Measurements from ENCODE around the gene ZC3H12A.

The ZC3H12A gene

DNA sequence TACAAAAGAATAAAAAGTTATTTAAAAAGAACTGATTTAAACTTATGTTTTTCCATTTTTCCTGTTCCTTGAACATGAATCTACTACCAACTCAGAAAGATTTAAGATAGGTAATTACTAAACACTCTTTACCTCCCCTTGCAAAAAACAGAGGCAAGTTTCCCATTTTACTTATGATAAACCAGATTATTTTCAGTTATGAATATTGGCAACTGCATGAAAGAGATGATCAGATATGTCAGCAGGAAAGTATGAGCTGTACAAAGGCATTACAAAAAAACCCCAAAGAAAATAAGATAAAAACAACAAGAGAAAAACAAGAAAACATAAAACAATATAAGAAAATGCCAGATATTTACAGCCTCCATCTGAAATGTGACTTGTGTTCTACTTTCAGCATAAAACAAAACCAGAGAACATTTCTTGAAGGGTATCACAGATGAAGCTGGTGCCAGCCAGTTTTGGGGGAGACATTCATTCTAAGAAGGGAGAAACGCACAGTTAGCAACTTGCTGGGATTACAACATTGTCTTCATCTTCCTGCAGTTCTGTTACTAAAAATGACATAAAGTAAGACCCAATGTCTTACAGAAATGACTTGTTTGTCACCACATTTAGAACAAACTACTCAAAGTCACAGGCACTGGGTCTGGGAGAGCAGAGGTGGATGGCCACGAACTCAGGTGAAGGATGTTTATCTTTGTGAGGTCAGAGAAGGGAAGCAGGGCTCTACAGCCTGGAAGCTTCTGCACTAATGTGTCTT is 19.1 kb downstream of the ZC3H12A start:
- ATAC-seq, result no peak
- no peak for TF ChIP-seq RARB (CRISPR knock-in tag; IDR thresholded peaks at IDR 0.05)
- no peak for TF ChIP-seq OSR1 (CRISPR knock-in tag; IDR thresholded peaks at IDR 0.05)
- no peak for TF ChIP-seq ZNF565 (CRISPR knock-in tag; conservative IDR thresholded peaks at IDR 0.05; ENCODE audit: low read depth)
- no peak for TF ChIP-seq ZFP30 (CRISPR knock-in tag; IDR thresholded peaks at IDR 0.05)
- no peak for TF ChIP-seq SNAI2 (CRISPR knock-in tag; IDR thresholded peaks at IDR 0.05)
- TF ChIP-seq, protein P1, sequence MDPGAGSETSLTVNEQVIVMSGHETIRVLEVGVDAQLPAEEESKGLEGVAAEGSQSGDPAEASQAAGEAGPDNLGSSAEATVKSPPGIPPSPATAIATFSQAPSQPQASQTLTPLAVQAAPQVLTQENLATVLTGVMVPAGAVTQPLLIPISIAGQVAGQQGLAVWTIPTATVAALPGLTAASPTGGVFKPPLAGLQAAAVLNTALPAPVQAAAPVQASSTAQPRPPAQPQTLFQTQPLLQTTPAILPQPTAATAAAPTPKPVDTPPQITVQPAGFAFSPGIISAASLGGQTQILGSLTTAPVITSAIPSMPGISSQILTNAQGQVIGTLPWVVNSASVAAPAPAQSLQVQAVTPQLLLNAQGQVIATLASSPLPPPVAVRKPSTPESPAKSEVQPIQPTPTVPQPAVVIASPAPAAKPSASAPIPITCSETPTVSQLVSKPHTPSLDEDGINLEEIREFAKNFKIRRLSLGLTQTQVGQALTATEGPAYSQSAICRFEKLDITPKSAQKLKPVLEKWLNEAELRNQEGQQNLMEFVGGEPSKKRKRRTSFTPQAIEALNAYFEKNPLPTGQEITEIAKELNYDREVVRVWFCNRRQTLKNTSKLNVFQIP (CRISPR knock-in tag; IDR thresholded peaks at IDR 0.05; ENCODE audit: borderline replicate concordance, low read depth), result no peak
- no peak for TF ChIP-seq ESRRG (CRISPR knock-in tag; IDR thresholded peaks at IDR 0.05)
- TF ChIP-seq, protein P2, sequence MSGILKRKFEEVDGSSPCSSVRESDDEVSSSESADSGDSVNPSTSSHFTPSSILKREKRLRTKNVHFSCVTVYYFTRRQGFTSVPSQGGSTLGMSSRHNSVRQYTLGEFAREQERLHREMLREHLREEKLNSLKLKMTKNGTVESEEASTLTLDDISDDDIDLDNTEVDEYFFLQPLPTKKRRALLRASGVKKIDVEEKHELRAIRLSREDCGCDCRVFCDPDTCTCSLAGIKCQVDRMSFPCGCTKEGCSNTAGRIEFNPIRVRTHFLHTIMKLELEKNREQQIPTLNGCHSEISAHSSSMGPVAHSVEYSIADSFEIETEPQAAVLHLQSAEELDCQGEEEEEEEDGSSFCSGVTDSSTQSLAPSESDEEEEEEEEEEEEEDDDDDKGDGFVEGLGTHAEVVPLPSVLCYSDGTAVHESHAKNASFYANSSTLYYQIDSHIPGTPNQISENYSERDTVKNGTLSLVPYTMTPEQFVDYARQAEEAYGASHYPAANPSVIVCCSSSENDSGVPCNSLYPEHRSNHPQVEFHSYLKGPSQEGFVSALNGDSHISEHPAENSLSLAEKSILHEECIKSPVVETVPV (CRISPR knock-in tag; IDR thresholded peaks at IDR 0.05), result no peak
- TF ChIP-seq ZFP3 (CRISPR knock-in tag; IDR thresholded peaks at IDR 0.05), result no peak
- no peak for TF ChIP-seq BACH2 (CRISPR knock-in tag; IDR thresholded peaks at IDR 0.05; ENCODE audit: borderline replicate concordance)
- no peak for TF ChIP-seq TOX (CRISPR knock-in tag; IDR thresholded peaks at IDR 0.05; ENCODE audit: borderline replicate concordance)

DNA sequence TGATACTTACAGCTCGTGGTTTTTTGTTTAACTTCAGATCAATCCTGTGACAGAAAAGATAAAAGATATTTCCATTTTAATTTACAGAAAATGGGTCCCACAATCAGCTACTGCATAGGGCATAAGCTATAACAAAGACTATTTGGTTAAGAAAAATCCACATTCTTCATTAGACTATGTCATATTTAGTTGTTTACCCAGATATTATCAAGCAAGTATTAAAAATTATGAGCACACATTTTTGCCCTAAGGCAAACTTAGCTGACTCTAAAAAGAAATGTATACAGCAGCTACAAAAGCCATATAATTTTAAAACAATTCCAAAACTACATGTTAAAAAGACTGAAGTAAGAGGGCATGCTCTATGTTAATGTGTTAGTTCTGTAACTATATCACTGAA is 21.5 kb downstream of the ZC3H12A start:
- ATAC-seq, result no peak
- TF ChIP-seq SNAI2 (CRISPR knock-in tag; IDR thresholded peaks at IDR 0.05), result no peak
- TF ChIP-seq, protein P1 (CRISPR knock-in tag; IDR thresholded peaks at IDR 0.05; ENCODE audit: borderline replicate concordance, low read depth), result no peak
- TF ChIP-seq CSDC2 (CRISPR knock-in tag; IDR thresholded peaks at IDR 0.05), result no peak
- no peak for TF ChIP-seq ZC3H10 (CRISPR knock-in tag; IDR thresholded peaks at IDR 0.05)
- TF ChIP-seq ZNF8 (CRISPR knock-in tag; IDR thresholded peaks at IDR 0.05), result no peak
- no peak for TF ChIP-seq ESRRG (CRISPR knock-in tag; IDR thresholded peaks at IDR 0.05)
- TF ChIP-seq, protein P3, sequence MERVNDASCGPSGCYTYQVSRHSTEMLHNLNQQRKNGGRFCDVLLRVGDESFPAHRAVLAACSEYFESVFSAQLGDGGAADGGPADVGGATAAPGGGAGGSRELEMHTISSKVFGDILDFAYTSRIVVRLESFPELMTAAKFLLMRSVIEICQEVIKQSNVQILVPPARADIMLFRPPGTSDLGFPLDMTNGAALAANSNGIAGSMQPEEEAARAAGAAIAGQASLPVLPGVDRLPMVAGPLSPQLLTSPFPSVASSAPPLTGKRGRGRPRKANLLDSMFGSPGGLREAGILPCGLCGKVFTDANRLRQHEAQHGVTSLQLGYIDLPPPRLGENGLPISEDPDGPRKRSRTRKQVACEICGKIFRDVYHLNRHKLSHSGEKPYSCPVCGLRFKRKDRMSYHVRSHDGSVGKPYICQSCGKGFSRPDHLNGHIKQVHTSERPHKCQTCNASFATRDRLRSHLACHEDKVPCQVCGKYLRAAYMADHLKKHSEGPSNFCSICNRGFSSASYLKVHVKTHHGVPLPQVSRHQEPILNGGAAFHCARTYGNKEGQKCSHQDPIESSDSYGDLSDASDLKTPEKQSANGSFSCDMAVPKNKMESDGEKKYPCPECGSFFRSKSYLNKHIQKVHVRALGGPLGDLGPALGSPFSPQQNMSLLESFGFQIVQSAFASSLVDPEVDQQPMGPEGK (CRISPR knock-in tag; IDR thresholded peaks at IDR 0.05; ENCODE audit: borderline replicate concordance), result no peak
- TF ChIP-seq ARNTL (CRISPR knock-in tag; IDR thresholded peaks at IDR 0.05; ENCODE audit: borderline replicate concordance, low read depth), result no peak
- no peak for TF ChIP-seq PPARA (CRISPR knock-in tag; IDR thresholded peaks at IDR 0.05; ENCODE audit: borderline replicate concordance)
- TF ChIP-seq ISL1 (CRISPR knock-in tag; IDR thresholded peaks at IDR 0.05), result no peak
- TF ChIP-seq TCF4 (CRISPR knock-in tag; IDR thresholded peaks at IDR 0.05; ENCODE audit: borderline replicate concordance), result no peak

DNA sequence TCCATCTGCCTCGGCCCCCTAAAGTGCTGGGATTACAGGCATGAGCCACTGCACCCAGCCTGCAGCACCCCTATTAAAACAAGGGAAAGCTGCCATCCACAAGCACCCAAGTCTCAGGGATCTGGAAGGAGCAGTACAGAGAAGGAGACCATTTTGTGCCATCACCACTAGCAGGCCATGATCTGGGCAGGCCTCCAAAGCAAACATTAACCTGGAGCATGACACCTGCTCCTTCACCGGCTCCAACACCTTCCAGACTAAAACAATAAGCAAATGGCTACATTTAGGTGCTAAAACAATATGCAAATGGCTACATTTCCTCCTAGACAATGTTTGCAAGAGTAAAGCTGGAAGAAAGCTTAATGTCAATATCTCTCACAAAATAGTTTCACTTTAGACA is 23.5 kb downstream of the ZC3H12A start:
- no peak for ATAC-seq
- TF ChIP-seq, protein P1 (CRISPR knock-in tag; IDR thresholded peaks at IDR 0.05; ENCODE audit: borderline replicate concordance, low read depth), result no peak
- TF ChIP-seq PPARA (CRISPR knock-in tag; IDR thresholded peaks at IDR 0.05; ENCODE audit: borderline replicate concordance) (no peak), RARB (CRISPR knock-in tag; IDR thresholded peaks at IDR 0.05) (no peak), ZFP3 (CRISPR knock-in tag; IDR thresholded peaks at IDR 0.05) (no peak), ZNF70 (CRISPR knock-in tag; IDR thresholded peaks at IDR 0.05) (no peak), TOX (CRISPR knock-in tag; IDR thresholded peaks at IDR 0.05; ENCODE audit: borderline replicate concordance) (no peak), ZNF8 (CRISPR knock-in tag; IDR thresholded peaks at IDR 0.05) (no peak), ARNTL (CRISPR knock-in tag; IDR thresholded peaks at IDR 0.05; ENCODE audit: borderline replicate concordance, low read depth) (no peak), ZFP30 (CRISPR knock-in tag; IDR thresholded peaks at IDR 0.05) (no peak), BACH2 (CRISPR knock-in tag; IDR thresholded peaks at IDR 0.05; ENCODE audit: borderline replicate concordance) (no peak)
- TF ChIP-seq, protein P4, sequence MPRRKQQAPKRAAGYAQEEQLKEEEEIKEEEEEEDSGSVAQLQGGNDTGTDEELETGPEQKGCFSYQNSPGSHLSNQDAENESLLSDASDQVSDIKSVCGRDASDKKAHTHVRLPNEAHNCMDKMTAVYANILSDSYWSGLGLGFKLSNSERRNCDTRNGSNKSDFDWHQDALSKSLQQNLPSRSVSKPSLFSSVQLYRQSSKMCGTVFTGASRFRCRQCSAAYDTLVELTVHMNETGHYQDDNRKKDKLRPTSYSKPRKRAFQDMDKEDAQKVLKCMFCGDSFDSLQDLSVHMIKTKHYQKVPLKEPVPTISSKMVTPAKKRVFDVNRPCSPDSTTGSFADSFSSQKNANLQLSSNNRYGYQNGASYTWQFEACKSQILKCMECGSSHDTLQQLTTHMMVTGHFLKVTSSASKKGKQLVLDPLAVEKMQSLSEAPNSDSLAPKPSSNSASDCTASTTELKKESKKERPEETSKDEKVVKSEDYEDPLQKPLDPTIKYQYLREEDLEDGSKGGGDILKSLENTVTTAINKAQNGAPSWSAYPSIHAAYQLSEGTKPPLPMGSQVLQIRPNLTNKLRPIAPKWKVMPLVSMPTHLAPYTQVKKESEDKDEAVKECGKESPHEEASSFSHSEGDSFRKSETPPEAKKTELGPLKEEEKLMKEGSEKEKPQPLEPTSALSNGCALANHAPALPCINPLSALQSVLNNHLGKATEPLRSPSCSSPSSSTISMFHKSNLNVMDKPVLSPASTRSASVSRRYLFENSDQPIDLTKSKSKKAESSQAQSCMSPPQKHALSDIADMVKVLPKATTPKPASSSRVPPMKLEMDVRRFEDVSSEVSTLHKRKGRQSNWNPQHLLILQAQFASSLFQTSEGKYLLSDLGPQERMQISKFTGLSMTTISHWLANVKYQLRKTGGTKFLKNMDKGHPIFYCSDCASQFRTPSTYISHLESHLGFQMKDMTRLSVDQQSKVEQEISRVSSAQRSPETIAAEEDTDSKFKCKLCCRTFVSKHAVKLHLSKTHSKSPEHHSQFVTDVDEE (CRISPR knock-in tag; IDR thresholded peaks at IDR 0.05), result no peak
- TF ChIP-seq, protein P3 (CRISPR knock-in tag; IDR thresholded peaks at IDR 0.05; ENCODE audit: borderline replicate concordance), result no peak
- TF ChIP-seq, protein P2 (CRISPR knock-in tag; IDR thresholded peaks at IDR 0.05), result no peak
